ENCODE measurements around the gene SUMO2. TPM values are rescaled to one million over a fixed set of nuclear protein-coding genes. Genes with fewer than 3 reads are reported as not detected.

Gene SUMO2
- total and polyA plus RNA-seq, 5 donors: 99.1 to 272 (median 252) TPM

DNA sequence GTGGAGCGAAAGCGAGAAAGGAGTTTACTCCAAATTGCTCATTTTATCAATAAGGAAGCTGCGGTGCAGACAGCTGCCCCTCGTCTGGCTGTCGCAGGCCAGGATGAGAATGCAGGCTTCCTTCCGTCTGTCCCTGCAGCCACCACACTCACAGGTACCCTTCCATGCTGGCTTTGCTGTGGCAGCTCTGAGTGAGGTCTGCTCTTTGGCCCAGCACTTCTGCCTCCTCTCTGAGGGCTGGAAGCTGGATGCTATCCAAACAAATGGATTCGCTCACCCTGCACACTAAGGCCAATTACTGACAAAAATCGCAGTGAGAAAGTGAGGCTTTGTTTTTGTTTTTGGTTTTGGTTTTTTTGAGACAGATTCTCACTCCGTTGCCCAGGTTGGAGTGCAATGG, 66.0 kb downstream of the SUMO2 start:
- H3K27me3 ChIP-seq (ENCODE audit: control insufficient read depth, insufficient read depth): no peaks in the 10 kb centered on the region
- H3K4me1 ChIP-seq (ENCODE audit: control insufficient read depth, insufficient read depth, low read length): peaks cover 2% of the 10 kb centered on the region
- DNase-seq (peak in 1 of 3 donors; percentile 63), ATAC-seq (peak in 1 of 2 donors; percentile 42)
- H3K9me3 ChIP-seq (ENCODE audit: control insufficient read depth, low read length): no peaks in the 10 kb centered on the region
- no peak overlapping the region for H3K4me3 ChIP-seq (ENCODE audit: low read length)
- WGBS: 56% methylated on average over 9 of the region's 9 CpGs
- H3K27ac ChIP-seq (ENCODE audit: low read length): peak overlapping the region; percentile 8
- intact Hi-C loops (cut with DNase I): loop anchor here (10.0 kb wide), 4 partner anchors 52 to 88 kb away; partner anchors contain the start of gene NUP85 (in 2 of the 4)

Other genes starting within 250 kb of the SUMO2 start
- gene OTOP3, start 247.1 kb downstream of the SUMO2 start, total RNA-seq: not detected
- gene OTOP3, start 247.1 kb downstream of the SUMO2 start, polyA plus RNA-seq: not detected
- gene HID1, start 210.2 kb downstream of the SUMO2 start, total RNA-seq: 10 to 100 TPM in 2 of 4 donors, 1 to 10 TPM in 2; 6.5 to 11.9 (median 10.1) TPM
- gene HID1, start 210.2 kb downstream of the SUMO2 start, polyA plus RNA-seq: 12.0 TPM
- gene CDR2L, start 195.3 kb downstream of the SUMO2 start, total RNA-seq: 10 to 100 TPM; 11.0 to 17.5 (median 14.2) TPM
- 13.8 TPM for gene CDR2L, start 195.3 kb downstream of the SUMO2 start, polyA plus RNA-seq
- gene MRPL58, start 170.3 kb downstream of the SUMO2 start, total RNA-seq: 10 to 100 TPM; 35.1 to 44.6 (median 37.3) TPM
- 62.6 TPM for gene MRPL58, start 170.3 kb downstream of the SUMO2 start, polyA plus RNA-seq
- gene ATP5PD, start 136.0 kb downstream of the SUMO2 start, total RNA-seq: 100 to 1,000 TPM; 702 to 831 (median 748) TPM
- gene ATP5PD, start 136.0 kb downstream of the SUMO2 start, polyA plus RNA-seq: 2,009 TPM
- 10 to 100 TPM; 22.3 to 27.5 (median 23.1) TPM for gene KCTD2, start 135.7 kb downstream of the SUMO2 start, total RNA-seq
- gene KCTD2, start 135.7 kb downstream of the SUMO2 start, polyA plus RNA-seq: 22.8 TPM
- gene SLC16A5, start 95.0 kb downstream of the SUMO2 start, total RNA-seq: 10 to 100 TPM; 12.7 to 21.6 (median 18.5) TPM
- gene SLC16A5, start 95.0 kb downstream of the SUMO2 start, polyA plus RNA-seq: 12.7 TPM
- 10 to 100 TPM in 1 of 4 donors, 1 to 10 TPM in 3; 9.4 to 10.9 (median 9.6) TPM for gene ARMC7, start 73.0 kb downstream of the SUMO2 start, total RNA-seq
- gene ARMC7, start 73.0 kb downstream of the SUMO2 start, polyA plus RNA-seq: 7.7 TPM
- 10 to 100 TPM; 29.1 to 35.9 (median 33.3) TPM for gene NT5C, start 51.2 kb downstream of the SUMO2 start, total RNA-seq
- 37.5 TPM for gene NT5C, start 51.2 kb downstream of the SUMO2 start, polyA plus RNA-seq
- gene JPT1, start 28.4 kb downstream of the SUMO2 start, total RNA-seq: 10 to 100 TPM; 11.7 to 22.3 (median 17.9) TPM
- 40.5 TPM for gene JPT1, start 28.4 kb downstream of the SUMO2 start, polyA plus RNA-seq
- gene NUP85, start 22.7 kb upstream of the SUMO2 start, total RNA-seq: 10 to 100 TPM; 31.3 to 36.1 (median 34.2) TPM
- 16.3 TPM for gene NUP85, start 22.7 kb upstream of the SUMO2 start, polyA plus RNA-seq
- 10 to 100 TPM; 22.9 to 34.8 (median 26.9) TPM for gene GGA3, start 78.6 kb upstream of the SUMO2 start, total RNA-seq
- gene GGA3, start 78.6 kb upstream of the SUMO2 start, polyA plus RNA-seq: 15.7 TPM
- 100 to 1,000 TPM in 1 of 4 donors, 10 to 100 TPM in 3; 91.5 to 110 (median 99.6) TPM for gene MRPS7, start 78.9 kb upstream of the SUMO2 start, total RNA-seq
- 113 TPM for gene MRPS7, start 78.9 kb upstream of the SUMO2 start, polyA plus RNA-seq
- 10 to 100 TPM; 15.1 to 20.5 (median 17.8) TPM for gene MIF4GD, start 88.3 kb upstream of the SUMO2 start, total RNA-seq
- 14.6 TPM for gene MIF4GD, start 88.3 kb upstream of the SUMO2 start, polyA plus RNA-seq
- 10 to 100 TPM in 2 of 4 donors, 1 to 10 TPM in 2; 8.4 to 23.5 (median 14.8) TPM for gene SLC25A19, start 106.5 kb upstream of the SUMO2 start, total RNA-seq
- 14.2 TPM for gene SLC25A19, start 106.5 kb upstream of the SUMO2 start, polyA plus RNA-seq
- gene GRB2, start 222.7 kb upstream of the SUMO2 start, total RNA-seq: 100 to 1,000 TPM; 104 to 150 (median 123) TPM
- 66.7 TPM for gene GRB2, start 222.7 kb upstream of the SUMO2 start, polyA plus RNA-seq

Data from right cardiac atrium (tissue), 5 donors.